Measurements from ENCODE around the gene PADI4.

DNA sequence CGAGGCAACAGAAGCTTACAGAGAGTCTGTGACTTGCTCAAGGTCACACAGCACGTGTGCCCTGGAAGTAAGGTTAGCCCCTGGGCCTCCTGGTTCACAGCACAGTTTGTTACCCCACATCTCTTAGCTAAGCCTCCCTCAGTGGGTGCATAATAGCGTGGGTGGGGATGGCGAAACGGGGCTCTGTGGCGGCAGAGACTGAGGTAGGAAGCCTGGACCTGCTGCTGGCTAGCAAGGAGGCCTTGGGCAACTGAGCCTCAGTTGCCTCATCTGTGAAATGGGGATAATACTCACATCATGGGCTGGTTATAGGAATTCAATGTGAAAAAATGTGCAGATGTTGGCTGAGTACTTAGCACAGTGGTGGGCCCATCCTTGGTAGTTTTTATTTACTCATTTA, 596 bp downstream of the PADI4 start:
- TF ChIP-seq, protein P1, sequence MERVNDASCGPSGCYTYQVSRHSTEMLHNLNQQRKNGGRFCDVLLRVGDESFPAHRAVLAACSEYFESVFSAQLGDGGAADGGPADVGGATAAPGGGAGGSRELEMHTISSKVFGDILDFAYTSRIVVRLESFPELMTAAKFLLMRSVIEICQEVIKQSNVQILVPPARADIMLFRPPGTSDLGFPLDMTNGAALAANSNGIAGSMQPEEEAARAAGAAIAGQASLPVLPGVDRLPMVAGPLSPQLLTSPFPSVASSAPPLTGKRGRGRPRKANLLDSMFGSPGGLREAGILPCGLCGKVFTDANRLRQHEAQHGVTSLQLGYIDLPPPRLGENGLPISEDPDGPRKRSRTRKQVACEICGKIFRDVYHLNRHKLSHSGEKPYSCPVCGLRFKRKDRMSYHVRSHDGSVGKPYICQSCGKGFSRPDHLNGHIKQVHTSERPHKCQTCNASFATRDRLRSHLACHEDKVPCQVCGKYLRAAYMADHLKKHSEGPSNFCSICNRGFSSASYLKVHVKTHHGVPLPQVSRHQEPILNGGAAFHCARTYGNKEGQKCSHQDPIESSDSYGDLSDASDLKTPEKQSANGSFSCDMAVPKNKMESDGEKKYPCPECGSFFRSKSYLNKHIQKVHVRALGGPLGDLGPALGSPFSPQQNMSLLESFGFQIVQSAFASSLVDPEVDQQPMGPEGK (tag by site-specific recombination; IDR thresholded peaks at IDR 0.05), result no peak
- TF ChIP-seq ZNF239 (tag by site-specific recombination; IDR thresholded peaks at IDR 0.05), result no peak
- TF ChIP-seq ZNF677 (tag by site-specific recombination; IDR thresholded peaks at IDR 0.05), result no peak
- TF ChIP-seq, protein P2, sequence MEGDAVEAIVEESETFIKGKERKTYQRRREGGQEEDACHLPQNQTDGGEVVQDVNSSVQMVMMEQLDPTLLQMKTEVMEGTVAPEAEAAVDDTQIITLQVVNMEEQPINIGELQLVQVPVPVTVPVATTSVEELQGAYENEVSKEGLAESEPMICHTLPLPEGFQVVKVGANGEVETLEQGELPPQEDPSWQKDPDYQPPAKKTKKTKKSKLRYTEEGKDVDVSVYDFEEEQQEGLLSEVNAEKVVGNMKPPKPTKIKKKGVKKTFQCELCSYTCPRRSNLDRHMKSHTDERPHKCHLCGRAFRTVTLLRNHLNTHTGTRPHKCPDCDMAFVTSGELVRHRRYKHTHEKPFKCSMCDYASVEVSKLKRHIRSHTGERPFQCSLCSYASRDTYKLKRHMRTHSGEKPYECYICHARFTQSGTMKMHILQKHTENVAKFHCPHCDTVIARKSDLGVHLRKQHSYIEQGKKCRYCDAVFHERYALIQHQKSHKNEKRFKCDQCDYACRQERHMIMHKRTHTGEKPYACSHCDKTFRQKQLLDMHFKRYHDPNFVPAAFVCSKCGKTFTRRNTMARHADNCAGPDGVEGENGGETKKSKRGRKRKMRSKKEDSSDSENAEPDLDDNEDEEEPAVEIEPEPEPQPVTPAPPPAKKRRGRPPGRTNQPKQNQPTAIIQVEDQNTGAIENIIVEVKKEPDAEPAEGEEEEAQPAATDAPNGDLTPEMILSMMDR (tag by site-specific recombination; IDR thresholded peaks at IDR 0.05), result no peak
- TF ChIP-seq, protein P3, sequence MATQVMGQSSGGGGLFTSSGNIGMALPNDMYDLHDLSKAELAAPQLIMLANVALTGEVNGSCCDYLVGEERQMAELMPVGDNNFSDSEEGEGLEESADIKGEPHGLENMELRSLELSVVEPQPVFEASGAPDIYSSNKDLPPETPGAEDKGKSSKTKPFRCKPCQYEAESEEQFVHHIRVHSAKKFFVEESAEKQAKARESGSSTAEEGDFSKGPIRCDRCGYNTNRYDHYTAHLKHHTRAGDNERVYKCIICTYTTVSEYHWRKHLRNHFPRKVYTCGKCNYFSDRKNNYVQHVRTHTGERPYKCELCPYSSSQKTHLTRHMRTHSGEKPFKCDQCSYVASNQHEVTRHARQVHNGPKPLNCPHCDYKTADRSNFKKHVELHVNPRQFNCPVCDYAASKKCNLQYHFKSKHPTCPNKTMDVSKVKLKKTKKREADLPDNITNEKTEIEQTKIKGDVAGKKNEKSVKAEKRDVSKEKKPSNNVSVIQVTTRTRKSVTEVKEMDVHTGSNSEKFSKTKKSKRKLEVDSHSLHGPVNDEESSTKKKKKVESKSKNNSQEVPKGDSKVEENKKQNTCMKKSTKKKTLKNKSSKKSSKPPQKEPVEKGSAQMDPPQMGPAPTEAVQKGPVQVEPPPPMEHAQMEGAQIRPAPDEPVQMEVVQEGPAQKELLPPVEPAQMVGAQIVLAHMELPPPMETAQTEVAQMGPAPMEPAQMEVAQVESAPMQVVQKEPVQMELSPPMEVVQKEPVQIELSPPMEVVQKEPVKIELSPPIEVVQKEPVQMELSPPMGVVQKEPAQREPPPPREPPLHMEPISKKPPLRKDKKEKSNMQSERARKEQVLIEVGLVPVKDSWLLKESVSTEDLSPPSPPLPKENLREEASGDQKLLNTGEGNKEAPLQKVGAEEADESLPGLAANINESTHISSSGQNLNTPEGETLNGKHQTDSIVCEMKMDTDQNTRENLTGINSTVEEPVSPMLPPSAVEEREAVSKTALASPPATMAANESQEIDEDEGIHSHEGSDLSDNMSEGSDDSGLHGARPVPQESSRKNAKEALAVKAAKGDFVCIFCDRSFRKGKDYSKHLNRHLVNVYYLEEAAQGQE (tag by site-specific recombination; IDR thresholded peaks at IDR 0.05), result no peak
- no peak for TF ChIP-seq BCL11A (tag by site-specific recombination; IDR thresholded peaks at IDR 0.05; ENCODE audit: low read depth)
- TF ChIP-seq ZNF24 (tag by site-specific recombination; IDR thresholded peaks at IDR 0.05), result no peak
- TF ChIP-seq ZNF510 (tag by site-specific recombination; IDR thresholded peaks at IDR 0.05; ENCODE audit: insufficient replicate concordance), result no peak
- TF ChIP-seq GLI4 (tag by site-specific recombination; IDR thresholded peaks at IDR 0.05), result no peak
- no peak for TF ChIP-seq KLF1 (tag by site-specific recombination; IDR thresholded peaks at IDR 0.05)
- TF ChIP-seq SETDB1 (IDR thresholded peaks at IDR 0.05; ENCODE audit: insufficient read length, low read length), result no peak
- TF ChIP-seq, protein P4, sequence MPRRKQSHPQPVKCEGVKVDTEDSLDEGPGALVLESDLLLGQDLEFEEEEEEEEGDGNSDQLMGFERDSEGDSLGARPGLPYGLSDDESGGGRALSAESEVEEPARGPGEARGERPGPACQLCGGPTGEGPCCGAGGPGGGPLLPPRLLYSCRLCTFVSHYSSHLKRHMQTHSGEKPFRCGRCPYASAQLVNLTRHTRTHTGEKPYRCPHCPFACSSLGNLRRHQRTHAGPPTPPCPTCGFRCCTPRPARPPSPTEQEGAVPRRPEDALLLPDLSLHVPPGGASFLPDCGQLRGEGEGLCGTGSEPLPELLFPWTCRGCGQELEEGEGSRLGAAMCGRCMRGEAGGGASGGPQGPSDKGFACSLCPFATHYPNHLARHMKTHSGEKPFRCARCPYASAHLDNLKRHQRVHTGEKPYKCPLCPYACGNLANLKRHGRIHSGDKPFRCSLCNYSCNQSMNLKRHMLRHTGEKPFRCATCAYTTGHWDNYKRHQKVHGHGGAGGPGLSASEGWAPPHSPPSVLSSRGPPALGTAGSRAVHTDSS (tag by site-specific recombination; IDR thresholded peaks at IDR 0.05), result no peak
